ENCODE data around the gene TRAPPC5.
"Not testable (repeated sequence)": the region's sequence is repeated elsewhere in the genome, so short reads cannot be mapped to it uniquely, and the experiment has no call there.

Gene TRAPPC5

GRCh38 chr19:7680606-7681339 lies at the start of gene TRAPPC5:
TSS of gene TRAPPC5 (plus strand) at chr19:7680833. CDS start at chr19:7682254, 1,421 bp downstream.
- in situ Hi-C loops (cut with MboI; ENCODE audit: low sequenced_read_pairs): loop anchor here (10.0 kb wide), 2 partner anchors 106 to 114 kb away; no protein-coding TSS in a partner anchor

DNA sequence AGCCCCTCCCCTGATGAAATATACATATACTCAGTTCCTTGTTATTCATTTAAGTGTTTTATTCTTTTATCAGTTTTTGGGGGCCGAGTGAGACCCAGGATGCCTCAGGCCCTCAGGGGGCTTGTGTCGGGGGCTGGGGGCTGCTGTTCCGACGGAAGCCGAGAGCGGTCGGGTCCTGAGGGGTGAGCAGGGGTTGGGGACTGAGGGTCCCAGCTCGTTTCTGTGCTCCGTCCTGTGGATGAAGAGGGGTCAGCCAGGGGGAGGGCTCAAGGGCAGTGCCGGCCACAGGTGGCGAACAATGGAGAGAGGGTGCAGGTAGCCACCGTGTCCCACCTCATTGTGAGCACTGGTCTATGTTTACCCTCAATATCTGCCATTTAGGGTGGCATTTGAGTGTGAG lies 49.1 kb upstream of the TRAPPC5 start:
- in situ Hi-C loops (cut with MboI; ENCODE audit: low sequenced_read_pairs): no loop called here

GRCh38 chr19:7632340-7633203 lies 48.1 kb upstream of the TRAPPC5 start:
- in situ Hi-C loops (cut with MboI; ENCODE audit: low sequenced_read_pairs): no loop called here

GRCh38 chr19:7633698-7634097 lies 46.9 kb upstream of the TRAPPC5 start, which contains the start of gene PCP2:
TSS of gene PCP2 (minus strand) at chr19:7633719. CDS start at chr19:7633457, 262 bp downstream.
- in situ Hi-C loops (cut with MboI; ENCODE audit: low sequenced_read_pairs): no loop called here

- in situ Hi-C loops (cut with MboI; ENCODE audit: low sequenced_read_pairs): no loop called here
Observed at GRCh38 chr19:7635670-7636069, 45.0 kb upstream of the TRAPPC5 start.

- in situ Hi-C loops (cut with MboI; ENCODE audit: low sequenced_read_pairs): no loop called here
Observed at GRCh38 chr19:7636317-7636690, 44.3 kb upstream of the TRAPPC5 start.

GRCh38 chr19:7636691-7637373 lies 43.8 kb upstream of the TRAPPC5 start, which contains the start of gene STXBP2:
TSS of gene STXBP2 (plus strand) at chr19:7637110. CDS start at chr19:7637150, 40 bp downstream.
- in situ Hi-C loops (cut with MboI; ENCODE audit: low sequenced_read_pairs): no loop called here

DNA sequence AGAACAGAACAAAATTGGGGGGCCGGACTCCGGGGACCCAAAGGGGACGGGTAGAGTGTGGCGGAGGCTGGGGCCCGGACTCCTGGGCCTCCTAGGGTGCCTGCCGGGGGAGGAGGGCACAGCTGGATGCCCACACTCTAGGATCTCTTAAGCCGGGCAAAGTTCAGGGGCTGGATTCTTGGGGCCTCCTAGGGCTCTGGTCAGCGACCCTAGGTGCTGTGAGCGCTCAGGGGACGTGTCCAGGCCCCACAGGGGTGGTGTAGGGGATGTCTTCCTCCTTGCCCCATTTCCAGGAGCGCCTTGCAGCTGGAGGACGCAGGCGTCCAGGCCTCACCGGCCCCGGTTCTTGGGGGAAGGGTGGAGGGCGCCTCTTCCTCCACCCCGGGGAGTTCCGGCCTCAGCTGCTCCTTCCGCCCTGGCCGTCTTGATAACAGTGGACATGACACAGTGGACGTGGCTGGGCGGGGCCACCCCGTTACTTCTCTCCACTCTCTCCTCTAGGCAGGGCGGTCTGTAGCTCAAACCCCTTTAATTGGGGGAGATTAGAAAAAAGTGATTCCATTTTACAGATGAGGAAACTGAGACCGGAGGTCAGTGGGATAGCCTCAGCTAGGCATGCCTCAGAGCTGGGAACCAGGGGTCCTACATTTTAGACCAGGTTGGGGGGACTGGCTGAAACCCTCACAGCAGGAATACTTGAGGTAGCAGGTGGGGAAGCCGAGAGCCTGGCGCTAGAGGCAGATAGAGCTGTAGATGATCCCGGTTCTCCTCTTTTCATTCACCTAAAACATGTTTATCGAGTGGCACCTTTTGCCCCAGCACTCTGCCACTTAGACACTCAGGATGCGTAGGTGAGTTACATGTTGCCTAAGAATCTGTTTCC lies 43.0 kb upstream of the TRAPPC5 start:
- in situ Hi-C loops (cut with MboI; ENCODE audit: low sequenced_read_pairs): no loop called here

- in situ Hi-C loops (cut with MboI; ENCODE audit: low sequenced_read_pairs): no loop called here
Observed at GRCh38 chr19:7638802-7639465, 41.7 kb upstream of the TRAPPC5 start.

- in situ Hi-C loops (cut with MboI; ENCODE audit: low sequenced_read_pairs): no loop called here
Observed at GRCh38 chr19:7639863-7640348, 40.7 kb upstream of the TRAPPC5 start.

DNA sequence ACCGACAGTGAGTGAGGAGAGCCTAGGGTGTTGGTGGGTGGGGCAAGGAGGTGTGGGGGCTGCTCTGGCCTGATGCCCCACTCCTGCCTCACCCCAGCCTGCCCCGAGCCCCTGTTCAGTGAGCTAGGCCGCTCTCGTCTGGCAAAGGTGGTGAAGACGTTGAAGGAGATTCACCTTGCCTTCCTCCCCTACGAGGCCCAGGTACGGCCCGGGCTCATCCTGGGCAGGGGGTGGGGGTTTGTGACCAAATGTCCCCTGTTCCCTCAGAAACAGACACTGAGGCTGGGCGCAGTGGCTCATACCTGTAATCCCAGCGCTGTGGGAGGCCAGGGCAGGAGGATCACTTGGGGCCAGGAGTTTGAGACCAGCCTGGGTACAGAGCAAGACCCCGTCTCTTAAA lies 39.8 kb upstream of the TRAPPC5 start:
- in situ Hi-C loops (cut with MboI; ENCODE audit: low sequenced_read_pairs): no loop called here

DNA sequence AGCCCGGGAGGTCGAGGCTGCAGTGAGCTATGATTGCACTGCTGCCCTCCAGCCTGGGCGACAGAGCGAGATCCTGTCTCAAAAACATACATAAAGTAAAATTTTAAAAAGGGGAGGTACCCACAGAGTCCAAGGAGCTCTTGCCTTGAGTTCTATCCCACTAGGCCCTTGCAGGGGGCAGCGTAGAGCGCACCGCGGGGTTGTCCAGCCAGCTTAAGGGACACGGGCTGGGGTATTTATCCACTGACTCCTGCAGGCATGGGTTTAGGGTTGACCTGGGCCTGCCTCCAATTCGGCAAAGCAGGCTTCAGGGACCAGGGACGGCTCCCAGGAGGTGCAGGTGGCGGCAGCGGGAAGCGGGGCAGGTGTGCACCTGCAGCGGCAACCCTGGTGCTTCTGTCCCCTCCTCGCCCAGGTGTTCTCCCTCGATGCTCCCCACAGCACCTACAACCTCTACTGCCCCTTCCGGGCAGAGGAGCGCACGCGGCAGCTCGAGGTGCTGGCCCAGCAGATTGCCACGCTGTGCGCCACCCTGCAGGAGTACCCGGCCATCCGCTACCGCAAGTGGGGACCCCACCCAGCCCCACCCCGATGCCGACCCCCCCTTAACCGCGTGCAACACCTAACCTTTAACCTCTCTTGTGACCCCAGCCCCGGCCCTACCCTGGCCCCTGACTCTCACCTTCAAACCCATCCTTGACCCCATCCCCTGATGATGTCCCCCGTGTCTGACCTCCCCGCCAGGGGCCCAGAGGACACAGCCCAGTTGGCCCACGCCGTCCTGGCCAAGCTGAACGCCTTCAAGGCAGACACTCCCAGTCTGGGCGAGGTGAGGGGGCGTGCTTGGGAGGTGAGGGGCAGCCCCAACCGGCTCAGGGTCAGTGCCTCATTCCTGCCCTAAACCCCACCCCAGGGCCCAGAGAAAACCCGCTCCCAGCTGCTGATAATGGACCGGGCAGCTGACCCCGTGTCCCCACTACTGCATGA lies 39.0 kb upstream of the TRAPPC5 start:
- in situ Hi-C loops (cut with MboI; ENCODE audit: low sequenced_read_pairs): no loop called here

GRCh38 chr19:7642295-7643030 lies 38.2 kb upstream of the TRAPPC5 start:
- in situ Hi-C loops (cut with MboI; ENCODE audit: low sequenced_read_pairs): no loop called here

DNA sequence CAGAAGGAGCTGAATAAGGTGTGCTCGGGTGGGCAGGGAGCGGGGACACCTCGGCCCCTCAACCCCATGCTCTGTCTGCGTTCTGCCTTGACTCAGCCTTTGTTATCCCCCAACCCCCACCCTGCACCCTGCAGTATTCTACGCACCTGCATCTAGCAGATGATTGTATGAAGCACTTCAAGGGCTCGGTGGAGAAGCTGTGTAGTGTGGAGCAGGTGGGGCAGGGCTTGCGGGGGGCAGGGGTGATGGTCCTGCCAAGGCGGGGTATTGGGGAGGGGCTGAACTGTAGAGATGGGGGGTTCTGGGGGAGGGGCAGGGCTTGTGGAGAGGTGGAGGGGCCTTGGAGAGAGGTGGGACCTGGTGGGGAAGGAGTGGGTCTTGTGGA lies 37.6 kb upstream of the TRAPPC5 start:
- in situ Hi-C loops (cut with MboI; ENCODE audit: low sequenced_read_pairs): no loop called here

DNA sequence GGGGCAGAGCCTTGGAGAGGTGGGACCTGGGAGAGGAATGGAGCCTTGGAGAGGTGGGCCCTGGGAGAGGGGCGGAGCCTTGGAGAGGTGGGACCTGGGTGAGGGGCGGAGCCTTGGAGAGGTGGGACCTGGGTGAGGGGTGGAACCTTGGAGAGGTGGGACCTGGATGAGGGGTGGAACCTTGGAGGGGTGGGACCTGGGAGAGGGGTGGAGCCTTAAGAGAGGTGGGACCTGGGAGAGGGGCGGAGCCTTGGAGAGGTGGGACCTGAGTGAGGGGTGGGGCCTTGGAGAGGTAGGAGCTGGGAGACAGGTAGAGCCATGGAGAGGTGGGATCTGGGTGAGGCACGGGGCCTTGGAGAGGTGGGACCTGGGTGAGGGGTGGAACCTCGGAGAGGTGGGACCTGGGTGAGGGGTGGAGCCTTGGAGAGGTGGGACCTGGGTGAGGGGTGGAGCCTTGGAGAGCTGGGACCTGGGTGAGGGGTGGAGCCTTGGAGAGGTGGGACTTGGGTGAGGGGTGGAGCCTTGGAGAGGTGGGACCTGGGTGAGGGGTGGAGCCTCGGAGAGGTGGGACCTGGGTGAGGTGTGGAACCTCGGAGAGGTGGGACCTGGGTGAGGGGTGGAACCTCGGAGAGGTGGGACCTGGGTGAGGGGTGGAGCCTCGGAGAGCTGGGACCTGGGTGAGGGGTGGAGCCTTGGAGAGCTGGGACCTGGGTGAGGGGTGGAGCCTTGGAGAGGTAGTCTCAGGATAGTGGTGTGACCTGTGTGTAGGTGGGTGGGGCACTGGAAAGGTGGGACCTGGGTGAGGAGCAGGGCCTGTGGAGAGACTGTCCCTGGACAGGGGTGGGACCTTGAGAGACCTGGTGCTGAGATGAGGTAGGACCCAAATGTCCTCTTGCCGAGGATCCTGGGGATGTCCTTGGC lies 36.7 kb upstream of the TRAPPC5 start:
- in situ Hi-C loops (cut with MboI; ENCODE audit: low sequenced_read_pairs): not testable (repeated sequence)

GRCh38 chr19:7644550-7644877 lies 36.1 kb upstream of the TRAPPC5 start:
- in situ Hi-C loops (cut with MboI; ENCODE audit: low sequenced_read_pairs): no loop called here

DNA sequence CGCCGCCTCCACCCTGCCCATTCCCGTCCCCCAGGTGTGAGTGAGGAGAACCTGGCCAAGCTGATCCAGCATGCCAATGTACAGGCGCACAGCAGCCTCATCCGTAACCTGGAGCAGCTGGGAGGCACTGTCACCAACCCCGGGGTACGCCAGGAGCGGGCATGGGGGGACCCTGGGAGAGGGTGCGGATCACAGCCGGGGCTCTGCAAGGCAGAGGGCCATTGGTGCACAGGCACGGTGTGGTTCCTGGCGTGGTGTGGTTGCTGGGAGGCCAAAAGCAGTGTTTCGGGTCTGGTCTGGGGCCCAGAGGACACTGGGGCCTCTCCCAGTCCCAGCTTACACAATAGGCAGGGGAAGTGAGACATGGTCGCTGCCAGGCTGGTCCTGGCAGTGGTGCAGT lies 35.5 kb upstream of the TRAPPC5 start:
- in situ Hi-C loops (cut with MboI; ENCODE audit: low sequenced_read_pairs): no loop called here

All from HL-60/S4 (cell line).